H9 (cell line): ENCODE data around the gene NSG1. TPM values are rescaled to one million over a fixed set of nuclear protein-coding genes. Genes with fewer than 3 reads are reported as not detected.
A peak's percentile ranks its signal among the peaks of the same experiment; 100 is the strongest.

Source experiments
- DNase-seq: peaks from one replicate; pipeline ENCODE4 v3.0.0-alpha.2; 2017
- H2AFZ ChIP-seq: one replicate; pipeline ENCODE4 v1.6.1; 2013; ENCODE audit warnings: mild to moderate bottlenecking, low read length, control low read depth, moderate library complexity
- H2AK5ac ChIP-seq: 2 replicates; pipeline ENCODE4 v1.6.1; 2013; ENCODE audit warnings: low read length, control low read depth, mixed read lengths; ENCODE audit not compliant: insufficient read length
- H2BK120ac ChIP-seq: one replicate; pipeline ENCODE4 v1.6.1; 2013; ENCODE audit warnings: low read depth, mild to moderate bottlenecking, low read length, control low read depth, inconsistent platforms; ENCODE audit not compliant: poor library complexity, severe bottlenecking
- H2BK12ac ChIP-seq: 2 replicates; pipeline ENCODE4 v1.6.1; 2013; ENCODE audit warnings: low read length, control low read depth, mixed read lengths, low read depth; ENCODE audit not compliant: insufficient read length
- H2BK15ac ChIP-seq: 2 replicates; pipeline ENCODE4 v1.6.1; 2013; ENCODE audit warnings: low read depth, low read length, control low read depth
- H2BK20ac ChIP-seq: one replicate; pipeline ENCODE4 v1.6.1; 2013; ENCODE audit warnings: low read depth, mild to moderate bottlenecking, low read length, control low read depth, inconsistent platforms; ENCODE audit not compliant: poor library complexity, severe bottlenecking
- H2BK5ac ChIP-seq: 2 replicates; pipeline ENCODE4 v1.6.1; 2013; ENCODE audit warnings: low read length, control low read depth, mixed read lengths; ENCODE audit not compliant: insufficient read length
- H3K14ac ChIP-seq: 2 replicates; pipeline ENCODE4 v1.6.1; 2013; ENCODE audit warnings: low read length, control low read depth; ENCODE audit not compliant: insufficient read depth
- H3K18ac ChIP-seq: 2 replicates; pipeline ENCODE4 v1.6.1; 2013; ENCODE audit warnings: low read depth, mild to moderate bottlenecking, mixed read lengths, low read length, control low read depth; ENCODE audit not compliant: insufficient read length
- H3K23ac ChIP-seq: 2 replicates; pipeline ENCODE4 v1.6.1; 2013; ENCODE audit warnings: low read length, control low read depth, mixed read lengths, low read depth; ENCODE audit not compliant: insufficient read length
- H3K23me2 ChIP-seq: 2 replicates; pipeline ENCODE4 v1.6.1; 2013; ENCODE audit warnings: low read depth, mild to moderate bottlenecking, mixed read lengths, low read length, control low read depth; ENCODE audit not compliant: insufficient read length, poor library complexity, severe bottlenecking
- H3K27ac ChIP-seq: 2 replicates; pipeline ENCODE4 v1.5.1; 2013; ENCODE audit warnings: low read length, control low read depth, mixed read lengths, low read depth; ENCODE audit not compliant: insufficient read length
- H3K27me3 ChIP-seq: 2 replicates; pipeline ENCODE4 v1.6.1; 2013; ENCODE audit warnings: low read length, control low read depth, inconsistent platforms; ENCODE audit not compliant: insufficient read depth
- H3K4ac ChIP-seq: 2 replicates; pipeline ENCODE4 v1.6.1; 2013; ENCODE audit warnings: low read depth, mild to moderate bottlenecking, control low read depth, inconsistent platforms, low read length, moderate library complexity
- H3K4me1 ChIP-seq: 2 replicates; pipeline ENCODE4 v1.6.1; 2013; ENCODE audit warnings: low read length, control low read depth, inconsistent platforms; ENCODE audit not compliant: insufficient read depth
- H3K4me2 ChIP-seq: 2 replicates; pipeline ENCODE4 v1.6.1; 2013; ENCODE audit warnings: low read length, control low read depth, mixed read lengths; ENCODE audit not compliant: insufficient read length, insufficient read depth
- H3K56ac ChIP-seq: 2 replicates; pipeline ENCODE4 v1.6.1; 2013; ENCODE audit warnings: low read depth, mild to moderate bottlenecking, mixed read lengths, low read length, control low read depth; ENCODE audit not compliant: insufficient read length
- H3K79me1 ChIP-seq: 2 replicates; pipeline ENCODE4 v1.6.1; 2013; ENCODE audit warnings: low read depth, mild to moderate bottlenecking, moderate library complexity, low read length, control low read depth, inconsistent platforms; ENCODE audit not compliant: insufficient read depth, poor library complexity, severe bottlenecking
- H3K79me2 ChIP-seq: 2 replicates; pipeline ENCODE4 v1.6.1; 2013; ENCODE audit warnings: low read length, control low read depth, inconsistent platforms; ENCODE audit not compliant: insufficient read depth
- H3K9ac ChIP-seq: 2 replicates; pipeline ENCODE4 v1.6.1; 2013; ENCODE audit warnings: low read length, control low read depth, mixed read lengths; ENCODE audit not compliant: insufficient read length; ENCODE audit errors: extremely low read depth
- H3K9me3 ChIP-seq: one replicate; pipeline ENCODE4 v1.6.1; 2013; ENCODE audit warnings: low read depth, low read length, inconsistent platforms; ENCODE audit not compliant: control insufficient read depth
- H3T11ph ChIP-seq: one replicate; pipeline ENCODE4 v1.6.1; 2013; ENCODE audit warnings: mild to moderate bottlenecking, low read length, control low read depth, inconsistent platforms
- H4K20me1 ChIP-seq: one replicate; pipeline ENCODE4 v1.6.1; 2013; ENCODE audit not compliant: control insufficient read depth, insufficient read length, insufficient read depth
- H4K5ac ChIP-seq: 2 replicates; pipeline ENCODE4 v1.6.1; 2013; ENCODE audit warnings: low read depth, mild to moderate bottlenecking, mixed read lengths, low read length, control low read depth; ENCODE audit not compliant: insufficient read length
- H4K8ac ChIP-seq: replicated peaks from 2 replicates; pipeline ENCODE4 v1.6.1; 2013; ENCODE audit warnings: low read length, control low read depth, mixed read lengths, low read depth; ENCODE audit not compliant: insufficient read length
- H4K91ac ChIP-seq: 2 replicates; pipeline ENCODE4 v1.6.1; 2013; ENCODE audit warnings: low read depth, mild to moderate bottlenecking, moderate library complexity, mixed read lengths, low read length, control low read depth; ENCODE audit not compliant: insufficient read length
- H3K27ac Mint-ChIP-seq, 3 experiments: 2 replicates in 2 of 3; 3 replicates in 1 of 3; pipeline ENCODE4 v1.8.0; 2020 to 2021; ENCODE audit warnings: mixed read lengths in 3 of 3, mild to moderate bottlenecking in 1 of 3, moderate library complexity in 1 of 3
- H3K27me3 Mint-ChIP-seq: 2 replicates; pipeline ENCODE4 v1.8.0; 2021; ENCODE audit warnings: low read depth, mild to moderate bottlenecking, moderate library complexity, mixed read lengths
- H3K36me3 Mint-ChIP-seq, 3 experiments: 2 replicates in 2 of 3; 3 replicates in 1 of 3; pipeline ENCODE4 v1.8.0; 2020 to 2021; ENCODE audit warnings: low read depth in 3 of 3, mixed read lengths in 3 of 3; ENCODE audit not compliant: insufficient read depth in 1 of 3
- H3K4me1 Mint-ChIP-seq, 2 experiments: 2 replicates each; pipeline ENCODE4 v1.8.0; 2020; ENCODE audit warnings: mixed read lengths in 2 of 2
- H3K4me3 Mint-ChIP-seq, 2 experiments: 2 replicates in 1 of 2; 3 replicates in 1 of 2; pipeline ENCODE4 v1.8.0; 2020 to 2021; ENCODE audit warnings: mild to moderate bottlenecking in 2 of 2, mixed read lengths in 2 of 2, moderate library complexity in 1 of 2
- H3K9me3 Mint-ChIP-seq, 2 experiments: 2 replicates in 1 of 2; 3 replicates in 1 of 2; pipeline ENCODE4 v1.8.0; 2020; ENCODE audit warnings: mild to moderate bottlenecking in 2 of 2, mixed read lengths in 2 of 2, moderate library complexity in 1 of 2
- WGBS: extraction: QIAGEN DNeasy Blood & Tissue Kit; methylation state at CpG from one replicate; pipeline ENCODE4 v1.1.7; 2013; ENCODE audit warnings: missing lambda C conversion rate, low lambda C conversion rate, mixed read lengths; ENCODE audit not compliant: insufficient read length; ENCODE audit errors: extremely low coverage; 5-methylcytosine and 5-hydroxymethylcytosine counted together
- total RNA-seq: library from RNA; stranded (reverse); gene quantifications from 2 replicates; pipeline ENCODE4 v1.2.1, GENCODE V29; 2021
- TF ChIP-seq, protein P1 (sequence below): fragments of 200-600 bp; sonication (generic); conservative IDR thresholded peaks from 3 replicates; pipeline ENCODE4 v1.8.0; 2021; ENCODE audit warnings: antibody characterized with exemption, mild to moderate bottlenecking

Gene NSG1
- total RNA-seq, 1 experiment from 2014 or later = 9.3 TPM

DNA sequence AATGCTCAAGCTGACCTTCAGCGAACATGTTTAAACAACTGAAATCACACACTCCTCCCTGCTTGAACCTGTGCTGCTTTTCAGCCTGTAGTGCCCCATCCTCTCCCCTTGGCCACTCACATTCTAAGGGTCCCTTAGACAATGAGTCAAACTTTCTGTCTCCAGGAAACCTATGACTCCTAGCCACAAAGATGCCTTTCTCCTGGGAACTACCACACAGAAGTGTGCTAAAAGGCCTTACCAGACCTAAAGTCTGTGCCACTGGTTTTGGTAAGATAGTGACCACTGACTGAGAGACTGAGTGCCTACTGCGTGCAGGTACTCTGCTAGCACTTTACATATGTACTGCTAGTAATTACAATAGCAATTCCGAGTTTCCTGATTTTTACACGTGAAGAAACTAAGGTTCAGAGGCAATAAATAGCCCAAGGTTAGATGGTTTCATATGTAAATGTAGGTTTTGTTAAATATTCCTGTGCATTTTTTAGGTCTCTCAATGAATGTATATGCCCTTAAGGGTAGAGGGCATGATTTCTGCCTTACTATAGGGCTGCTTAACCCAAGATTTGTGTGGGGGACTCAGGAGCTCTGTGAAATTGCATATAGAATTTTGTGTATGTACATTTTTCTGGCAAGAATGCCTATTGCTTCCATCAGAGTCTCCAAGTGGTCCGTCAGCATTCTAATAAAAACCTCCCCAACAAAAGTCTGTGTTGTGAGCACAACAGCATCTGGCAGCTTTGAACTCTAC is 71.1 kb downstream of the NSG1 start:
- no peak overlapping the region for H3K4me3 Mint-ChIP-seq
- no peak overlapping the region for H2BK20ac ChIP-seq
- peak overlapping the region; percentile 37 to 82 (median 73); a peak in 5 of 7 replicates for H3K27ac Mint-ChIP-seq
- H3K14ac ChIP-seq = no peak overlapping the region
- H3K4me1 Mint-ChIP-seq = peaks cover 28 to 42% of the 10 kb centered on the region in 2 experiments
- H3K9me3 ChIP-seq = no peaks in the 10 kb centered on the region
- peak overlapping the region; percentile 4 for H3K4me2 ChIP-seq
- no peak overlapping the region for H4K5ac ChIP-seq
- no peaks in the 10 kb centered on the region for H3K23me2 ChIP-seq
- H3K56ac ChIP-seq = no peak overlapping the region
- no peak overlapping the region for H3K23ac ChIP-seq
- no peak overlapping the region for H2AFZ ChIP-seq
- H2BK15ac ChIP-seq = no peak overlapping the region
- H3K79me2 ChIP-seq = no peaks in the 10 kb centered on the region
- H3K79me1 ChIP-seq = no peaks in the 10 kb centered on the region
- peak; percentile 41 for DNase-seq
- peaks cover 17% of the 10 kb centered on the region; the same call in 1 of the 2 replicates for H3K4me1 ChIP-seq
- no peak overlapping the region for H2BK12ac ChIP-seq
- no peaks in the 10 kb centered on the region for H3K27me3 ChIP-seq
- H4K8ac ChIP-seq = no peak overlapping the region
- H4K20me1 ChIP-seq = no peaks in the 10 kb centered on the region
- no peak overlapping the region for H3K4ac ChIP-seq
- no peak overlapping the region for H2AK5ac ChIP-seq
- no peaks in the 10 kb centered on the region; the same call in 1 of the 2 replicates for H3K27me3 Mint-ChIP-seq
- H3K18ac ChIP-seq = no peak overlapping the region
- TF ChIP-seq, protein P1, sequence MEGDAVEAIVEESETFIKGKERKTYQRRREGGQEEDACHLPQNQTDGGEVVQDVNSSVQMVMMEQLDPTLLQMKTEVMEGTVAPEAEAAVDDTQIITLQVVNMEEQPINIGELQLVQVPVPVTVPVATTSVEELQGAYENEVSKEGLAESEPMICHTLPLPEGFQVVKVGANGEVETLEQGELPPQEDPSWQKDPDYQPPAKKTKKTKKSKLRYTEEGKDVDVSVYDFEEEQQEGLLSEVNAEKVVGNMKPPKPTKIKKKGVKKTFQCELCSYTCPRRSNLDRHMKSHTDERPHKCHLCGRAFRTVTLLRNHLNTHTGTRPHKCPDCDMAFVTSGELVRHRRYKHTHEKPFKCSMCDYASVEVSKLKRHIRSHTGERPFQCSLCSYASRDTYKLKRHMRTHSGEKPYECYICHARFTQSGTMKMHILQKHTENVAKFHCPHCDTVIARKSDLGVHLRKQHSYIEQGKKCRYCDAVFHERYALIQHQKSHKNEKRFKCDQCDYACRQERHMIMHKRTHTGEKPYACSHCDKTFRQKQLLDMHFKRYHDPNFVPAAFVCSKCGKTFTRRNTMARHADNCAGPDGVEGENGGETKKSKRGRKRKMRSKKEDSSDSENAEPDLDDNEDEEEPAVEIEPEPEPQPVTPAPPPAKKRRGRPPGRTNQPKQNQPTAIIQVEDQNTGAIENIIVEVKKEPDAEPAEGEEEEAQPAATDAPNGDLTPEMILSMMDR = no peak
- H3T11ph ChIP-seq = no peak overlapping the region
- peaks cover 4 to 17% (median 5%) of the 10 kb centered on the region in 3 experiments; a peak in 5 of 7 replicates for H3K36me3 Mint-ChIP-seq
- WGBS = no CpG with 5 or more reads among the region's 5 CpGs
- no peak overlapping the region for H2BK120ac ChIP-seq
- H3K27ac ChIP-seq = no peak overlapping the region
- no peaks in the 10 kb centered on the region for H3K9me3 Mint-ChIP-seq
- no peak overlapping the region for H4K91ac ChIP-seq
- H2BK5ac ChIP-seq = no peak overlapping the region
- H3K9ac ChIP-seq = no peak overlapping the region
